Epithelial cell of esophagus (primary cell): ENCODE results near the gene CHIC2.
"Not testable (repeated sequence)": the region's sequence is repeated elsewhere in the genome, so short reads cannot be mapped to it uniquely, and the experiment has no call there.

Source experiments
- DNase-seq: peaks from one replicate; pipeline ENCODE4 v3.0.0; 2010; ENCODE audit warnings: low read depth
- H3K4me3 ChIP-seq: 2 replicates; pipeline ENCODE4 v1.5.1; 2011; ENCODE audit warnings: mild to moderate bottlenecking, low read length, control low read depth
- CTCF ChIP-seq: IDR thresholded peaks from 2 replicates; pipeline ENCODE4 v1.5.1; 2011; ENCODE audit warnings: low read depth, mild to moderate bottlenecking, low read length, control low read depth, inconsistent platforms; ENCODE audit not compliant: insufficient read depth; ENCODE audit errors: missing control alignments

CHIC2 gene

GRCh38 chr4:54064317-54065111 is at the start of gene CHIC2:
TSS of gene CHIC2 (minus strand) at chr4:54064605. CDS start at chr4:54064300, 305 bp downstream.
- DNase-seq: peak; percentile 97
- TF ChIP-seq CTCF: no peak
- H3K4me3 ChIP-seq: peak within 1 kb of the TSS; percentile 86

- DNase-seq: peak; percentile 52
- not testable (repeated sequence) for H3K4me3 ChIP-seq
Observed at GRCh38 chr4:54113206-54113605, 48.8 kb upstream of the CHIC2 start.

- DNase-seq: no peak
- no peak for TF ChIP-seq CTCF
- H3K4me3 ChIP-seq: no peak overlapping the region
Observed at GRCh38 chr4:54110019-54110416, 45.6 kb upstream of the CHIC2 start.

GRCh38 chr4:54109241-54110018 is 45.0 kb upstream of the CHIC2 start:
- no peak overlapping the region for H3K4me3 ChIP-seq
- no peak for TF ChIP-seq CTCF
- no peak for DNase-seq

GRCh38 chr4:54107951-54108748 is 43.7 kb upstream of the CHIC2 start:
- TF ChIP-seq CTCF: peak; percentile 9
- no peak overlapping the region for H3K4me3 ChIP-seq

GRCh38 chr4:54104907-54105306 is 40.5 kb upstream of the CHIC2 start:
- no peak for DNase-seq
- no peak overlapping the region for H3K4me3 ChIP-seq
- no peak for TF ChIP-seq CTCF

More at GRCh38 chr4:54107951-54108748, 43.7 kb upstream of the CHIC2 start:
- no peak for DNase-seq

GRCh38 chr4:54103190-54103574 is 38.8 kb upstream of the CHIC2 start:
- no peak overlapping the region for H3K4me3 ChIP-seq
- DNase-seq: no peak
- TF ChIP-seq CTCF: no peak
